Astrocyte (in vitro differentiated cells and primary cell): Measurements from ENCODE around the gene SLC39A9.

Experiments used
- EZH2 ChIP-seq: IDR thresholded peaks from 2 replicates; pipeline ENCODE4 v1.6.1; 2012; ENCODE audit warnings: mild to moderate bottlenecking, low read length, inconsistent platforms; ENCODE audit not compliant: insufficient read depth
- TF ChIP-seq, protein P1 (sequence below): IDR thresholded peaks from 2 replicates; pipeline ENCODE4 v1.5.1; 2011; ENCODE audit warnings: low read depth, mild to moderate bottlenecking, inconsistent platforms, low read length, moderate library complexity; ENCODE audit not compliant: insufficient read depth

DNA sequence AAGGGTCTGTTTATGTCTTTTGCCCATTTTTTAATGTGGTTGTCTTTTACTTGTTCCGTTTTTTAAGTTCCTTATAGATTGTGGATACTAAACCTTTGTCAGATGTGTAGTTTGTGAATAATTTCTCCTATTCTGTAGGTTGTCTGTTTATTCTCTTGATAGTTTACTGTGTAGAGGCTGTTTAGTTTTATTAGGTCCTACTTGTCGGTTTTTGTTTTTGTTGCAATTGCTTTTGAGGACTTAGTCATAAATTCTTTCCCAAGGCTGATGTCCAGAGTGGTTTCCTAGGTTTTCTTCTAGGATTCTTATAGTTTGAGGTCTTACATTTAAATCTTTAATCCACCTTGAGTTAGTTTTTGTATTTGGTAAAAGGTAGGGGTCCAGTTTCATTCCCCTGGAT lies 33.9 kb downstream of the SLC39A9 start:
- TF ChIP-seq, protein P1, sequence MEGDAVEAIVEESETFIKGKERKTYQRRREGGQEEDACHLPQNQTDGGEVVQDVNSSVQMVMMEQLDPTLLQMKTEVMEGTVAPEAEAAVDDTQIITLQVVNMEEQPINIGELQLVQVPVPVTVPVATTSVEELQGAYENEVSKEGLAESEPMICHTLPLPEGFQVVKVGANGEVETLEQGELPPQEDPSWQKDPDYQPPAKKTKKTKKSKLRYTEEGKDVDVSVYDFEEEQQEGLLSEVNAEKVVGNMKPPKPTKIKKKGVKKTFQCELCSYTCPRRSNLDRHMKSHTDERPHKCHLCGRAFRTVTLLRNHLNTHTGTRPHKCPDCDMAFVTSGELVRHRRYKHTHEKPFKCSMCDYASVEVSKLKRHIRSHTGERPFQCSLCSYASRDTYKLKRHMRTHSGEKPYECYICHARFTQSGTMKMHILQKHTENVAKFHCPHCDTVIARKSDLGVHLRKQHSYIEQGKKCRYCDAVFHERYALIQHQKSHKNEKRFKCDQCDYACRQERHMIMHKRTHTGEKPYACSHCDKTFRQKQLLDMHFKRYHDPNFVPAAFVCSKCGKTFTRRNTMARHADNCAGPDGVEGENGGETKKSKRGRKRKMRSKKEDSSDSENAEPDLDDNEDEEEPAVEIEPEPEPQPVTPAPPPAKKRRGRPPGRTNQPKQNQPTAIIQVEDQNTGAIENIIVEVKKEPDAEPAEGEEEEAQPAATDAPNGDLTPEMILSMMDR: no peak
- no peak for TF ChIP-seq EZH2
